ENCODE results near the gene LAMA2. TPM values are rescaled to one million over a fixed set of nuclear protein-coding genes. Genes with fewer than 3 reads are reported as not detected.

Gene LAMA2
- total RNA-seq, 1 donor from 2014 or later = 0.17 TPM

DNA sequence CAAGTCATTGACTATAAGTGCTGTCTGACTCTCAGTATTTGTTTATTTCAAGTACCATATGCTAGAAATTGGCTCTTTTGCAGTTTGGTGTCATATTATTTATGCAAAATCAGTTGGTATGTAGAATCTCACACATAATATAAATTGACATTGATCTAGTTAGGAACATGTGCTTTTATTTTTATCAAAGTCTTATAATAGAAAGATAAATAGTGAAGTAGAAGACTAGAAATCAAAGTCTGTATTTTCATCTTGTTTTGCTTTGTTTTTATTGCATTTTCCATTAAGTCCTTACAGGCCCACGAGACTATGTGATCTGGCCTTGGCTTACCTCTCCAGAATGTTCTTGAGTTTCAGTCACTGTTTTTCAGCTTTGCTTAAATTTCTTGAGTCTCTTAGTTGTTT is 300.3 kb downstream of the LAMA2 start:
- no peak for DNase-seq

DNA sequence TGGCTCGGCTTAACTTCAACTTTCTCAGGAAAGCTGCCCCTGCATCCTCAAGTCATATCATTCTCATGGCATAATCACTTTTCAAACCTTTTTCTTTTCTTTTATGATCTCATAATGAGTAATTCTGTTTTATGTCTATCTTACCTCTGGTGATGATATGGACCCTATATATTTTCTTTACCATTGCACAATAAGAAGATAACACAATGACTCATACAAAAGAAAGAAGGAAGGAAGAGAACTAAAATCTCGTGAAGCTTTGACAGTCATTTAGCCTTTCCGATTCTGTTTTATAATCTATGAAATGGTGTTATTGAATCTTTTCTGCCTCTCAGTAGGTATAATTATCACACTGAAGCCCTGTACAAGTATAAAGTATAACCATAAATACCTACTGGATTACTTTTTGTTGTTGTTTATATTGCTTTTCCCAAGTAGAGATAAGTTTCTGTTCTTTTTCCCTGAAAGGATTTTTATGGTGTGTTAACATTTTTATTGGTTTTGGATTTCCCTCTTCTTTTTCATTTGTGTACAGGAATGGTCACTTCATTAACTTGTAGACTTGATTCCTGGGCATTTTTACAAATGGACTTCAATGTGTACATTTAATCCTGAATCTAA is 300.9 kb downstream of the LAMA2 start:
- no peak for DNase-seq

DNA sequence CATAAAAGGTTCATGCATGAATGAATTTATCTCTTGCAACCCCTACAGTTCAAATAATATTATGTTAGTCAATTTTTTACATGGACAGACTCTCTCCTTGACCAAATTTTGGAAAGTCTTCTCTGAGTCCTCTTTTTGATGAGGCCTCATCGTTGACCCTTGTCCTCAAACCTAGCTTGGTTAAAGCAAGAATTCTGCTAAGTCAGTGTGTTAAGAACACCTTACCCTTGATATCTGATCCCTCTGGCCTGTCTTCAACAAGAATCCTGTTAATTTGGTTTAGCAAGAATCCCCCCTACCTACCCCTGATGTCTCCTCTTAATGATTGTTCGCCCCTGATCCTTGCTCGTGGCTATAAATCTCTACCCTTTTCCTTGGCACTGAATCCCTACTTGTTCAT is 301.4 kb downstream of the LAMA2 start:
- no peak for DNase-seq

DNA sequence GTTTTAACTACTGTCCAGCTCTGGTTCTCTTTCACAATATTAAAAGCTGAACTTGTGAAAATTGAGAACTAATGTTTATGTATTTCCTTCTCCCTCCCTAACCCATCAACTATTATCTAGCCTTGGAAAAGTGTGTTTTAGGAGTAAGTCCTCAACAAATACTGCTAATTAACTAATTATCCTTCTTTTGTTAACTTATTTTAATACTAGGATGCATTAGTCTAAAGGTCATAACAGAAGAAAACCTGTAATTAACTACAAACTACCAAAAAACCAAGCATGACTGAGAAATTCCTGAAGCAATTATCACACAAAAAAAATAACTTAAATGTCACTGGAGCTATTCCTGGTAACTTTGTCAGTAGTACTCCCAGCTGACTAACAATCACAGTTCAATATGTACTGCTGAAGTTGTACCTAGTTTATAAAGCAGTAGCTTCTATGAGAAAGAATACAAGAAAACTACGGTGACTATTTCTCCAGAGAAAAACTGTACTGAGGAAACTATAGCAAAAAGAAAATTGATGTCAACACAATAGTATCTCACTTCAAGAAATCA is 301.9 kb downstream of the LAMA2 start:
- DNase-seq = no peak

DNA sequence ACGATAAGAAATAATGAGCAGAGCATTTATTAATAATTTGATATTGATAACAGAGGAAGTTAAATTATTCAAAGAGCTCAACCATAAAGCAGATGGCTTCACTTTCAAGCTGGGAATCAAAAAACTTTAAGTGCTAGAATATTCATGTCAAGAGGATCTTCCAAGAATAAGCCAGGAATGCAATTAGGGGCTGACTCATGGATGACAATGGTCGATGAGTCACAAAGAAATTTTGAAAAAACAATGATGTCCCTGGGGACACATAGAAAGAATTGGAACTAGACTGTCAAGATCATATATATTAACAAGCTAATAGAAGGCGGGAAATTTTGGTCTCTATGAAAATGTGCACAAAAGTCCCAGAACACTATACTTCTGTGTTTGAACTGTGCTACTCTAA is 304.1 kb downstream of the LAMA2 start:
- peak; percentile 85 for DNase-seq

DNA sequence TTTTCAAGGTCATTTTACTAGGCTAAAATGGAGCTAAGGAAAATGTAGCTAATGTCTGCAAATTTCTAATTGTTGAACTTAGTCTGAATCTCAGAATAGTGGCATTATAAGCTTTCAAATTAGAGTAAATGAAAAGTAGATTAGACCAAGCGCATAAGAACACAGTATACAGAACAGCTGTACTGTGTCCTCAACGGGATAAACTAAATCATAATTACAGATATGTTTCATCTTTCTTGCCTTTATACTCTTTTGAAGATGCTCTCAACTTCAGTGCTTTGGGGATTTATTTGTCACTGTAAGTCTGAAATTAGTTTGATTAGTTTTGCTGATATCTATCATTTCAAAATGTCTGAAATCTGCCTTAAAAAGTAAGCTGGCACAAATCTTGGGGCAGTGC is 305.4 kb downstream of the LAMA2 start:
- no peak for DNase-seq

DNA sequence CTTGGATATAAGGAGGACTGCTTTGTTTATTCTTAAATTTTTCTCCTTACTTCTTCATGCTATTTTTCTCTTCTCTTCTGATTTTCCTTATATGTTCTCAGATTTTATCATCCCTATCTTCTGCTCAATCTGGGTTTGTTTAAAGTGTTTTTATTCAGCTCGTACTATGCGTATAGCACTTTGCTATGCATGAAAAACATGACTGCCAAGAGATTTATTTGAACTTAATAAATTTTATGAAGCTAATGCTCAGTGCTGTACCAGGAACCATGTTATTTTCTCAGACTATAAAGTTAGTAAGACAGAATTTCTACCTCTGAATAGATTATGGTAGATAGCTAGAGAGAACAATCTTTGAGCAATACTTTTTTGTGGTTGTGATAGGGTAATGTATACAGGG is 305.9 kb downstream of the LAMA2 start:
- no peak for DNase-seq

DNA sequence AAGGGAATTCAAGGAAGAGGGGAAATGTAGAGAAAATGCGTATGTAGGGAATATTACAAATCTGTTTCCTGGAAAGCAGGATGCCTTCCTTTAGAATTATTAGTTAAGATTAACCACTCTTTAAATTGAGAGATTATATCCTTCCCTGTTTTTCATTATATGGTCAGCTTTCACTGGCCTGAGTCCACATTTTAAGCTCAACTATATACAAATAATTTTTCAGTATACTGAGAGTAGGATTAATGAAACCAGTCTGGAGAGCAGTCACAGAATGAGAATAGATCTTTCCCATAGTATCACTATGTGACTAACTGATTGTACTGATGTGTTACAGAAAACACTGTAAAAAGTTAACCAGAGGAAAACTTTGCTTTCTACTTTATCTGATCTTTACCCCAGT is 306.3 kb downstream of the LAMA2 start:
- DNase-seq = no peak

DNA sequence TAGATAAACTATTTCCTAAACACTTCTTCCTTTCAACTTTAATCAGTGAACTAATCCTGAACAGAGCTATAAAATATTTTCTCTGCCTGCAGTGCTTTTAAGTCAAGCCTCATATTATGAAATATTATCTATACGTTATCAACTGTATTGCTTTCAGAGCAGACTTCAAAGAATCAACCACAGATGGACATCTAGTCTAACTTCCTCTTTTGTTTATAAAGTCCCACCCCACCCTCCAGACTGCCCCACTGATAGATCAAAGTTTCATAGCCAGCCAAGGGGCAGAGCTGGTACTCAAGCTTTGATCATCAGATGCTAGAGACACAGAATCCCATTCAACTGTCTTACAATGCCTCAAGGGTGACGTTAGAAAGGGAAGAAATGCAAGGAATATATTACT is 308.3 kb downstream of the LAMA2 start:
- no peak for DNase-seq

DNA sequence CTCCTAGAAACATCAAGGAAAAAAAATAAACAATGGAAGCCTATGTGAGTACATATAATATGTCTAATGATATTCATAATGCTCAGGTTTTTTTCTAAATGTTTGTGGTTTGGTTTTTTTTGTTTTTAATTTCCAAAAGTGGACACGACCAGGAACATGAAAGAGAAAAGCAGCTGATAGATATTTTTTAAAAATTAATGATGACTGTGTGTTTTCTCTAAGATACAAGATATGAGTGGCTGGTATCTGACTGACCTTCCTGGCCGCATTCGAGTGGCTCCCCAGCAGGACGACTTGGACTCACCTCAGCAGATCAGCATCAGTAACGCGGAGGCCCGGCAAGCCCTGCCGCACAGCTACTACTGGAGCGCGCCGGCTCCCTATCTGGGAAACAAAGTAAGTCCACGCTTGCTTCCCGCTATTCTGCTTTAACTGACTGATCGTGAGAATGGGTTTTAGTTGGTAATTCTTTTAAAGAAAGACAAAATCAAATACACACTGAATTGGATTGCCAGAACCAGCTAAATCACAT is 309.6 kb downstream of the LAMA2 start:
- no peak for DNase-seq

DNA sequence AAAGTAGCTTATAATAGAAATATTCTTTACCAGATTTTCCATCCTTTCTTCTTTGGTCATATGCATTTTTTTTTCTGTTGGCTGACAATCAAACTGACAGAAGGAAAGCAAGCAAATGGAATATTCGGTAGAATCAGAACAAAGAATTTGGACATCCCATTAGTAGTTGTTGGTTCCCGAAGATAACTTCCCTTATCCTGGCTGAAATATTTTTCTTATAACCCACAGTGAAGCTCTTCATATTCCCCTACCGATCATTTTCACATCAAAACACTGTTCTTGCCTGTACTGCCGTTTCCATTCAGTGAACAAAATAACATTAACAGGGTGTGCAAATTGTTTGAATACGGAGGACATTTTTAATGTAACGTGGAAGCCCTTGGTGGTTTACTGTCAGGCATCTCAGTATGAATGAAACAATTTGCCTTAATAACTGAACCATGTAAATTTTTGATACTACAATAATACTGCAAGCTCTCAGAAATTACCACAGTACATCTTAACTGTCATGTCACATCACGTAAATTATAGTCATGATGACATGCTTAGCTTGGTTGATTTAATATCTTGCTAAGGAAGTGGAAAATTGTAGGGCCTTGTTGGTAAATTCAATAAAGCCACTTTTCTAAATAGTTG is 311.5 kb downstream of the LAMA2 start:
- no peak for DNase-seq

DNA sequence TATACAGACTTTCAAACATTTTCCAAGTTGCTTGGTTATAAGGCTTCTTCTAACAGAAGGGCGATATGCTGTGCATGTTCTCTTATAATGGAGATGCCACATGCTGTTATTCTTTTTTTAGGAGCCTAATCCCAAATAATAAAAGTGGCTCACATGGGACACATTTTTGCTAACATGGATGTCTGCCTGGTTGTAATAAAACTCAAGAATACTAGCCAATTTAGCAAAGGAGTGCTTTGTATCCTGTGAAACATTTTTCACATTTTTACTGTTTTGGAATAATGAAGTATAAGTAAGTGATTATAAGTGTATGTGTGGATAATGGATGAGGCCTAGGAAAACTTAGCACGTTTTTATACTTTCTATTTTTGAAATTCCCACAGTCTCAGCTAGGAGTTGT is 312.2 kb downstream of the LAMA2 start:
- DNase-seq = no peak

DNA sequence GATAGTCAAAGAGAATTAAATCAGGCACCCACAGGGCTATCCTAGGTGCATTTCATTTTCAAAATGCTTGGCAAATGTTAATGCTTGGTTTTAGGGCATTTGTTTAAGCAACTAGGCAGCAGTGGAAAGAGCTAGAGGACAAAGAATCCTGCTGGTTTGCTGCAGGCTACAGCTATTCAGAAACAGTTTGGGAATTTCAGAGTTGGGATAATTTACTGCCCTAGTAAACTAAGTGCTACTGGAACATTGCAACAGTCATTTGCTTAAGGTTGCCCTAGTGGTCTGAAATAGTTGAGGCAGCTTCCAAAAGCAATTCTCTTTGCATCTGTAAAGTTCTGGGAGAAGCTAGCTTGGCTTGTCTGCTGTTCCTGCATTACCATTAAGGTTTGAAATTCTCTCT is 312.7 kb downstream of the LAMA2 start:
- DNase-seq = no peak

DNA sequence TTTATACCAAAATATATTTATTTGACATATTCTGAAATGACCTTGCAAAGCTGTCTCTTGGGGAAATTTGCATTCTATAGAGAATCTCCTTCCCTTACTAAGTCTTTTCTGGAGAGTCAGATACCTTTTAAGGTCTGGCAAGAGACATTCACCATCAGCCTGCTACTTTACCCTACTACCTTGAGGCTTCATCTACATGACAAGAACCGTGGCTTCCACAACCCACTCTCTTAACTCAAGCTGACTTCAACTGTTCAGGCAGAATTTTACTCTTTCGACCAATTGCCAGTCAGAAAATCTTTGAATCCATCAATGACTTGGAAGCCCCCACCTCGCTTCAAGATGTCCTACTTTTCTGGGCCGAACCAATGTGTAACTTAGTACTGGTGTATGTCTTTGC is 314.2 kb downstream of the LAMA2 start:
- no peak for DNase-seq

DNA sequence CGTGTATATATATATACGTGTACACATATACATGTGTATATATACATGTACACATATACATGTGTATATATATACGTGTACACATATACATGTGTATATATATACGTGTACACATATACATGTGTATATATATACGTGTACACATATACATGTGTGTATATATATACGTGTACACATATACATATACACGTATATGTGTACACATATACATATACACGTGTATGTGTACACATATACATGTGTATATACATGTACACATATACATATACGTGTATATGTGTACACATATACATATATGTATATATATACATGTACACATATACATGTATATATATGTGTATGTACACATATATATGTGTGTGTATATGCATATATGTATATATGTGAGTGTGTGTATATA is 317.2 kb downstream of the LAMA2 start:
- no peak for DNase-seq

DNA sequence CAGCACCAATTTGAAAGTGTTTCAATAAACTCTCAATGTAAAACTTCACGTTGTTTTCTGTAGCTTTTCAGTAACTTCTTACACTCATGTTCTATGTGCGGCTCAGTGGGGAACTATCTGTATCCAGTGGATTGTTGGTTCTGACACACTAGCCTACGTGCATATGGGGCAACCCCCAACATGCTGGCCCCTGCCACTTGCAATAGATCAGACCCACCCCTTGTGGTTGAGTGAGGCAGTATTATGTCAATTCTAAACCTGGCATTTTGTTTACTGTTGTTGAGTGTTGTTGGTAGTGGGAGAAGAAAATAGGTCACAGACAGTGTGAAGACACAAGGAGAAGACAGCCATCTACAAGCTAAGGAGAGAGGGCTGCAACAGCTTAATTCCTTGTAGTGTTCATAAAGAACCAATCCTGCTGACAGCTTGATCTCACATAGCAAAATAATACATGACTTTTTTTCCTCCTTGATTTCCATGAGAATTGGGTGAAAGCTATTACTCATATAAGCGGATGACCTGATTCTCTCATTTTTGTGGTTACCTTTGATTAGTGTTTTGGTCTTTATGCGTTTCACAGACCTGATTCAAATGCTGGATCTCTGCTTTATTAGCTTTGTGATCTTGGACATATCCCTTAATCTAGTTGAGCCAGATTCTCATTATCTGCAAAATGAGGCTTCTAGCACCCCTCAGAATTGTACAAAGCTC is 320.4 kb downstream of the LAMA2 start:
- no peak for DNase-seq

DNA sequence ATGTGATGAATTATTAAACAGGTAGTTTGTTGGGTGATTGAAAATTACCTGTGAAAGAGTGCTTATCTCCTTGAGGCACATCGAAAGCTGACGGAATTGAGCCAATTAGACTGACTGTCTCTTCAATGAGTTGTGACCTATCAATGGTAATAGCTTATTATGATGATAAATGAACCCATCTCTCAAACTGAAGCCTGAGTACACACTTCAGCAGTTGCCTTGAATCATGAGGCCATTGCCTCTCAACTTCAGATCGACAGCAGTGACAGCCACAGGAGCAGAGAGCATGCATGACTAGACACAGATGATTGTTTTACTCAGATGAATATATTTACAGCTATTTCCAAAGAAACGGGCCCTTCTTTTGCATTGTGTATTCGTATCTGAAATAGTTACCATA is 323.9 kb downstream of the LAMA2 start:
- no peak for DNase-seq

DNA sequence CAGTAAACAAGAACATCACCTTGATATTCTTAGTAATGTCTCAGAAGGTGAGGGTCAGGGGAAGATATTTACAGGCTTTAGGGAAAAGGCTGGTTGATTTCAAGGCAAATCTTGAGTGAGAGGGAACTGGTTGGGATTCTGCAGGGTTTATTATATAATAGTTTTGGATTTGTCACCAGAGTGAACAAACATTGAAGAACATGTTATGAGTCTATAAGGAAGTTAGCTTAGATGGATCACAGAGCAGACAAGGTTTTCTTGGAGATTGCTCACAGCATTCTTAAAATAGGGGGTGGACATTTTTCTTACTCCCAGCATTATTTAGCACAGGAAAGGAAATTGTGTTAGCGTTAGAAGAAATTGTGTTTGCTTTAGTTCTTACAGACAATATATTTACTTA is 324.9 kb downstream of the LAMA2 start:
- no peak for DNase-seq

DNA sequence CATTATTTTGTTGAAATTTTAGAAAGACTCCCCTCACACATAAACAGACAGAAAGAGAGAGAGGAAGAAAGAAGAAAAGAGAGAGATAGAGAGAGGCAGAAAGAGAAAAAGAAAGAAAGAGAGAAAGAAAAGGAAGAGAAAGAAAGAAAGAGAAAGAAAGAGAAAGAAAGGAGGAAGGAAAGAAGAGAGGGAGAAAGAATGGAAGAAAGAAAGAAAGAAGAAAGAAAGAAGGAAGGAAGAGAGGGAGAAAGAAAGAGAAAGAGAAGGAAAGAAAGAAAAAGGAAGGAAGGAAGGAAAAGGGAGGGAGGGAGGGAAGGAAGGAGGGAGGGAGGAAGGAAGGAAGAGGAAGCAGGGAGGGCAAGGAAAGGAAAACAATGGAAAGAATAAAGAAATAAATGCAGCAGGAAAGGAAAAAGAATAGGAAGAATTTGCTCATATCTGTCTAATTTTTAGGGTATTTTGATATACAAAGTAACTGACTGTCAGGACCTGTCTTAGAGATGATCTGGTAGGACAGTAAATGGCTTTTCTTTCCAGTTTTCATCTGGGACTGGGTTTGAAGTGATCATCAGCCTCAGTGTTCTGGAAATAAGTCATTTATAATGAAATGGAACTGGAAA is 325.6 kb downstream of the LAMA2 start:
- DNase-seq = no peak

DNA sequence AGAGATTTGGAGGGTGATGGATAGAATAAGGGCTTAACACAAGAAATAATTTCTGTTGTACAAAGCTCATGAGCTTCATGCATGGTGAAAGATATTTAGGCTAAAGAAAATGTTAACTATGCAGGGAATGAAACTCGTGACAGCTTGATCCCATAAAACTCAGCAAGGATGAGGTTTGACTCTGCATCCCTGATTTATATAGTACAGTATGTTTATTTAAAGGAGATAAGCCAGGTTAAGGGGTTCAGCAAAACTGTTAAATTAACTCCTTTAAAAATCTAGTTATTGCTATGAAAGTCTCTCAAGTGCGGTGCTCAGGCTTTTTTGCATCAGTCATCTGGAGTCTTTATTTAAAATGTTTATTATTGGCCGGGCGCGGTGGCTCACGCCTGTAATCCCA is 326.4 kb downstream of the LAMA2 start:
- no peak for DNase-seq

DNA sequence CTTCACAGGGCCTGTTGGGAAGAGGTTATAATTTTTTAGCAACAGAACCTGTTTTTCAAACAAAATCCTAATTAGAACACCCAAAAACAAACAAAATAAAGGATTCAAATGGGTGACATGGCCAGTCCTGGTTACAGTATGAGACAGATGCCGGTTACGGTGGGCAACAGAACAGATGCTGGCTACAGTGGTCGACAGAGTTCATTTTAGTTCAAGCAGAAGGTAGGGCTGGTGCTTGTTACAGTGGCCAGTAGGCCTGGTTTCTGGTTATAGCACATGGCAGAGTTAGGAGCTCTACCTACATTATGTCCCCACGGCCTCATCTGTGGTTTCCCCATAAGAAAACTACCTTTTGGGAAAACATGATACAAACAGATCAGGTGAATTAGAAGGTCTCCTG is 327.7 kb downstream of the LAMA2 start:
- no peak for DNase-seq

DNA sequence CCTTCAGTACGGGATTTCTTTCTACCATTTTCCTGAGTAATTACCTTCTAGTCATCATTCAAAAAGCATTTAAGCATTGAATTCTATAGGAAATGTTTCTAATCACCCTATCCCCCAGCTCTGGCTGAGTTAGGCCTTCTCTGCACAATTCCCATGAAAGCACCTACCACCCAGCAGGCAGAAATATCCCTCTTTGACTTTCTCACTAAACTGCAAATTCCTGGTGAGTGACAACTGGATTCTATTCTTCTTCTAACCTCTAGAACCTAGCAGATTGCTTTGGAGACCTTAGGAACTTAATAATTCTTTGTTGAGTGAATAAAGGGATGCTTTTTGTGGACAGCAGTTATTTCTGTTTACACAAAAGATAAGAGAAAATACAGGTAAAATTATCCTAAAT is 328.7 kb downstream of the LAMA2 start:
- DNase-seq = no peak

DNA sequence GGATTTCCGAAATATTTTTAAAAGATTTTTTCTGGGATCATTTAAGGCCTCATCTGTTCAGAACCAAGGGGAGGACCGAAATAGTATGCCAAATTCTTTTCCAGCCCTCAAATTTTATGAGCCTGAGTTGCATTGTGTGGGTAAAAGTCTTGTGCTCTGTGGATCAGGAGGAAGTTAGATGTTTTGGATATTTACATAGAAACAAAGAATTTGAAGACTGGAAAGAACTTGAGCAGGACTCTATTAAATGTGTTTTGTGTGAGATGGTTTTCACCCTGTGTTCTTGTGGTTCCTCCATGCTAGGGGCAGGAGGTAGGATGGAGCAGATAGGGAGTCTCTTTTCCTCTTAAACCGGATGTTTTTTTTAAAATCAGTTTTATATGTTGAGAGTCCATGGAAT is 329.1 kb downstream of the LAMA2 start:
- DNase-seq = no peak
